Measurements from ENCODE around the gene BTBD2.

DNA sequence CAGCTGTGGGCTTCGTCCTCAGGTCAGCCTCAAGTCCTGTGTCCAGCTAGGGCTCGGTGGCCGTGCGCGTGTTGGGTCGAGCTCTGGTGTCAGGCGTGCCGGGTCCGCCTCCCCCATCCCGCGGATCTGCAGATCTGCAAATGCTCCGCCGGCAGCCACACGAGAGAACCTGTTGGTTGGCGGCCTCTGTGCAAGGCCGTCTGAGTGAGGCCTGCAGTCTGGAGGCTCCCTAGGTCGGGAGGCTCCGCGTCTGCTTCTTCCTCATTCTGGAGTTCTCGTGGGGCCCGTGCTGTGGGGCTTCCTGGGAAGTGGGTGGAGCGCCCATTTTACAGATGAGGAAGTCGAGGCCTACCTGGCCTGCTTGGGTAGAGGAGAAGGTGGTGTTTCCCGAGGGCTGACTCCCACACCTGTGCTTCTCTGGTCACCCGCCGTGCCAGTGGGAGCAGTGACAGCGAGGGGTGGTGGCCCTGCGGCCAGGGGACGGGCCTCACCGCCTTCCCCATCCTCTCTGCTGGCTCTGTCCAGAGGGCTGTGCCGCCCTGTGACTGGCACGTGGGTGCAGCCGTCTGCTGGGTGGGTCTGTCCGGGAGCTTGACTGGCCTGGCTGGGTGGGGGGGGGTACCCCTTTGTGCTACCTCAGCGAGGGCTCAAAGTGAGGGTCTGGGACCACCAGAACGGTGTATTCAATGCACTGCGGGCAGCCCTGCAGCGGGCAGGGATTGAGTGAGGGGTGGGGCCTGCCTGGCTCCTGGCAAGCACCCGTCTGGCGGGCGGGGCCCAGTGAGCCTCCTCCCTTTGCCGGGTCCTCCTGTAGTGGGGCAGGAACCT lies 71.2 kb downstream of the BTBD2 start:
- TF ChIP-seq CTCF (IDR thresholded peaks at IDR 0.05), result no peak
- no peak for TF ChIP-seq EZH2phosphoT487 (IDR thresholded peaks at IDR 0.05)
- no peak for TF ChIP-seq EZH2 (IDR thresholded peaks at IDR 0.05)
